H1 (cell line): ENCODE data around the gene IFT43. TPM values are rescaled to one million over a fixed set of nuclear protein-coding genes. Genes with fewer than 3 reads are reported as not detected.

ENCODE experiments used
- ATF3 ChIP-seq: IDR thresholded peaks from 2 replicates; pipeline ENCODE4 v1.6.1; 2011; ENCODE audit warnings: low read depth, mild to moderate bottlenecking, low read length; ENCODE audit not compliant: insufficient read depth
- CHD7 ChIP-seq: fragments of 300-600 bp; sonication (generic); IDR thresholded peaks from 2 replicates; pipeline ENCODE4 v1.7.1; 2012; ENCODE audit warnings: low read length, moderate library complexity, mild to moderate bottlenecking, inconsistent platforms; ENCODE audit not compliant: insufficient replicate concordance
- CTBP2 ChIP-seq: IDR thresholded peaks from 2 replicates; pipeline ENCODE4 v1.7.0; 2011; ENCODE audit warnings: borderline replicate concordance, mild to moderate bottlenecking, moderate library complexity, mixed read lengths, low read length; ENCODE audit not compliant: insufficient read depth, insufficient read length
- E2F6 ChIP-seq: IDR thresholded peaks from 2 replicates; pipeline ENCODE4 v1.6.1; 2012; ENCODE audit warnings: inconsistent platforms
- EGR1 ChIP-seq: IDR thresholded peaks from 2 replicates; pipeline ENCODE4 v1.6.1; 2011; ENCODE audit warnings: low read depth, low read length, borderline replicate concordance
- HDAC2 ChIP-seq, 2 experiments: fragments of 300-600 bp in 1 of 2; sonication (generic) in 1 of 2; IDR thresholded peaks; 2 replicates each; pipeline ENCODE4 v1.6.1; 2011 to 2012; ENCODE audit warnings: low read depth in 2 of 2, low read length in 2 of 2, mild to moderate bottlenecking in 2 of 2, moderate library complexity in 2 of 2, borderline replicate concordance in 1 of 2, inconsistent platforms in 1 of 2
- RBBP5 ChIP-seq: IDR thresholded peaks from 2 replicates; pipeline ENCODE4 v1.7.1; 2012; ENCODE audit warnings: low read depth, mild to moderate bottlenecking, inconsistent platforms, low read length, moderate library complexity, borderline replicate concordance
- polyA plus RNA-seq, 7 experiments: library from polyadenylated mRNA; depleted of rRNA in 3 of 7; stranded (reverse) in 5 of 7; unstranded in 2 of 7; fragments of >200 nt in 5 of 7; fragments of 200-250 nt in 2 of 7; gene quantifications; 1 replicate in 5 of 7; 2 replicates in 1 of 7; 4 replicates in 1 of 7; pipeline versions ENCODE4 v1.2.1 to v1.2.3, GENCODE V29; 2011 to 2013; ENCODE audit warnings: missing spikeins in 2 of 7, mixed read lengths in 2 of 7
- total RNA-seq: library from RNA; stranded (reverse); fragmentation: NEBNext Ultra II Directional; extraction: Animal tissue kit (Norgen Biotek cat#: 25700); gene quantifications from 2 replicates; pipeline ENCODE4 v1.2.1, GENCODE V29; 2021

IFT43 gene
- total and polyA plus RNA-seq, 2 of the 8 experiments (the other 6 are each of a cell fraction or from before 2014, with no cell fraction given): 17.0 to 20.8 TPM

GRCh38 chr14:76040704-76041103 is 55.1 kb downstream of the IFT43 start (continued):
- TF ChIP-seq CHD7 (no peak), ATF3 (no peak), HDAC2 (IDR thresholded peaks at IDR 0.05; ENCODE audit: borderline replicate concordance in 1 of 2, low read depth in 2 of 2, low read length in 2 of 2) (no peak), EGR1 (no peak), RBBP5 (no peak), CTBP2 (no peak), E2F6 (no peak)
- TF ChIP-seq, all 59 proteins: peak for 0
